ENCODE results near the gene PTP4A2. TPM values are rescaled to one million over a fixed set of nuclear protein-coding genes. Genes with fewer than 3 reads are reported as not detected.

PTP4A2 gene
- total RNA-seq, 1 experiment from 2014 or later: 366 TPM

- H3K9me3 Mint-ChIP-seq (ENCODE audit: low read depth, unreplicated experiment): no peaks in the 10 kb centered on the region
- peaks cover 9% of the 10 kb centered on the region for H3K4me1 Mint-ChIP-seq (ENCODE audit: low read depth, unreplicated experiment)
- no peak for TF ChIP-seq CTCF (IDR thresholded peaks at IDR 0.05; ENCODE audit: unreplicated experiment)
- intact Hi-C loops (cut with micrococcal nuclease; ENCODE audit: unreplicated experiment): no loop called here
- no peak overlapping the region for H3K27ac Mint-ChIP-seq (ENCODE audit: unreplicated experiment)
- CTCF ChIA-PET: no interaction called here
- DNase-seq: no peak
- H3K36me3 Mint-ChIP-seq (ENCODE audit: insufficient read depth, unreplicated experiment): no peaks in the 10 kb centered on the region
- BruUV-seq (replicated peaks): no TSS peak
- H3K4me3 Mint-ChIP-seq (ENCODE audit: low read depth, unreplicated experiment): no peak overlapping the region
- H3K27me3 Mint-ChIP-seq (ENCODE audit: unreplicated experiment): peaks cover 11% of the 10 kb centered on the region
Measured at GRCh38 chr1:31875636-31876236, 62.4 kb downstream of the PTP4A2 start.

GRCh38 chr1:31874942-31875341 is 63.2 kb downstream of the PTP4A2 start:
- Mint-ChIP-seq H3K27me3 (ENCODE audit: unreplicated experiment) (peaks cover 3% of the 10 kb centered on the region), H3K9me3 (ENCODE audit: low read depth, unreplicated experiment) (no peaks in the 10 kb centered on the region), H3K4me1 (ENCODE audit: low read depth, unreplicated experiment) (peaks cover 9% of the 10 kb centered on the region), H3K36me3 (ENCODE audit: insufficient read depth, unreplicated experiment) (no peaks in the 10 kb centered on the region), H3K4me3 (ENCODE audit: low read depth, unreplicated experiment) (no peak overlapping the region), H3K27ac (ENCODE audit: unreplicated experiment) (no peak overlapping the region)
- intact Hi-C loops (cut with micrococcal nuclease; ENCODE audit: unreplicated experiment): no loop called here
- BruUV-seq (replicated peaks): no TSS peak
- DNase-seq: no peak
- TF ChIP-seq CTCF (IDR thresholded peaks at IDR 0.05; ENCODE audit: unreplicated experiment): no peak
- CTCF ChIA-PET: no interaction called here

GRCh38 chr1:31872658-31873636 is 65.2 kb downstream of the PTP4A2 start:
- no peak overlapping the region for H3K27ac Mint-ChIP-seq (ENCODE audit: unreplicated experiment)
- no peak for TF ChIP-seq CTCF (IDR thresholded peaks at IDR 0.05; ENCODE audit: unreplicated experiment)
- BruUV-seq (replicated peaks): no TSS peak
- no peaks in the 10 kb centered on the region for H3K9me3 Mint-ChIP-seq (ENCODE audit: low read depth, unreplicated experiment)
- no peak for DNase-seq
- no peaks in the 10 kb centered on the region for H3K27me3 Mint-ChIP-seq (ENCODE audit: unreplicated experiment)
- CTCF ChIA-PET: no interaction called here
- H3K4me3 Mint-ChIP-seq (ENCODE audit: low read depth, unreplicated experiment): no peak overlapping the region
- intact Hi-C loops (cut with micrococcal nuclease; ENCODE audit: unreplicated experiment): no loop called here
- H3K4me1 Mint-ChIP-seq (ENCODE audit: low read depth, unreplicated experiment): peaks cover 9% of the 10 kb centered on the region
- H3K36me3 Mint-ChIP-seq (ENCODE audit: insufficient read depth, unreplicated experiment): no peaks in the 10 kb centered on the region

GRCh38 chr1:31871703-31872102 is 66.5 kb downstream of the PTP4A2 start:
- no peaks in the 10 kb centered on the region for H3K36me3 Mint-ChIP-seq (ENCODE audit: insufficient read depth, unreplicated experiment)
- H3K27me3 Mint-ChIP-seq (ENCODE audit: unreplicated experiment): no peaks in the 10 kb centered on the region
- H3K9me3 Mint-ChIP-seq (ENCODE audit: low read depth, unreplicated experiment): no peaks in the 10 kb centered on the region
- H3K27ac Mint-ChIP-seq (ENCODE audit: unreplicated experiment): no peak overlapping the region
- no TSS peak for BruUV-seq (replicated peaks)
- no peak overlapping the region for H3K4me3 Mint-ChIP-seq (ENCODE audit: low read depth, unreplicated experiment)
- CTCF ChIA-PET: no interaction called here
- TF ChIP-seq CTCF (IDR thresholded peaks at IDR 0.05; ENCODE audit: unreplicated experiment): no peak
- peaks cover 9% of the 10 kb centered on the region for H3K4me1 Mint-ChIP-seq (ENCODE audit: low read depth, unreplicated experiment)
- DNase-seq: no peak
- intact Hi-C loops (cut with micrococcal nuclease; ENCODE audit: unreplicated experiment): no loop called here

Measured in Calu3 (cell line).